ENCODE measurements around the gene EML4.

GRCh38 chr2:42239811-42240210 lies 70.7 kb downstream of the EML4 start:
- TF ChIP-seq CTCF (IDR thresholded peaks at IDR 0.05) (no peak), POLR2A (IDR thresholded peaks at IDR 0.05) (no peak)

All from adrenal gland (tissue), 5 donors.